CD4-positive, alpha-beta T cell treated with Interleukin-12 subunit alpha and Interleukin-12 subunit beta, for 1 hour (primary cell): Measurements from ENCODE around the gene CD276.
"Not testable (repeated sequence)": the region's sequence is repeated elsewhere in the genome, so short reads cannot be mapped to it uniquely, and the experiment has no call there.

Source experiments
- DNase-seq: peaks from one replicate; pipeline ENCODE4 v3.0.0-alpha.2; 2020

Gene CD276

DNA sequence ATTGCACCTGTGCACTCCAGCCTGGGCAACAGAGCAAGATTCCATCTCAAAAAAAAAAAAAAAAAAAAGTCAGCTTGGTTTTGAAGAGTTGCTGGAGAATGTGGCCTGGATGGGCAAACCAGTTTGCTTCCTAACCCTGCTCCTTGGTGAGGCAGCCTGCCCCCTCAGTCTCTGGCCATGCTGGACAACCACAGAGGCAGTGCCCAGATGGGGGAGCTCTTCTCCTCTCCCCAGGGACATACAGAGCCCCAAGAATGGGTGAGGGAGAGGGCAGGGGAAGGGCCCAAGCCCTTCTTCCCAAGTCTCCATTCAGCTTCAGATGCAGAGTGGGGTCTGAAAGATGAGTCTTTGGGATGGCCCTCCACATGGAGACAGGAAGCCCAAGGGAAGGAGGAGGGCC, 27.9 kb downstream of the CD276 start:
- DNase-seq = no peak

DNA sequence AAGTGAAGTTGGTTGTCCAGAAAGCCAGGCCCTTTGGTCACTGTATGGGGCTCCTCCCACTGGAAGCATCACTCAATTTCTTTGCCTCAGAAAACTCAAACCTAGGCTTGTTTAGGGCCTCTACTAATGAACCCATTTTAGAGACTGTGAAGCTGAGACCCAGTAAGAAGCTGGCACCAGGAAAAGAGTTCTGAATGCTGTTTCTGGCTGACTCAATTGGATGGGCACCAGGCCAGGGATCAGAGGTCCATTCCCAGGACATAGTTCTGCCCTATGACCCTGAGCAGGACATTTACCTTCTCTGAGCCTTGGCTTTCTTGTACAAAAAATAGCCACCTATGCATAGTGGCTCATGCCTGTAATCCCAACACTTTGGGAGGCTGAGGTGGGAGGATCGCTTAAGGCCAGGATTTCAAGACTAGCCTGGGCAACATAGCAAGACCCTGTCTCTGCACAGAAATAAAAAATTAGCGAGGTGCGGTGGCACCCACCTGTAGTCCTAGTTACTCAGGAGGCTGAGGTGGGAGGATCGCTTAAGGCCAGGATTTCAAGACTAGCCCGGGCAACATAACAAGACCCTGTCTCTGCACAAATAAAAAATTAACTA, 30.6 kb downstream of the CD276 start:
- DNase-seq = no peak

DNA sequence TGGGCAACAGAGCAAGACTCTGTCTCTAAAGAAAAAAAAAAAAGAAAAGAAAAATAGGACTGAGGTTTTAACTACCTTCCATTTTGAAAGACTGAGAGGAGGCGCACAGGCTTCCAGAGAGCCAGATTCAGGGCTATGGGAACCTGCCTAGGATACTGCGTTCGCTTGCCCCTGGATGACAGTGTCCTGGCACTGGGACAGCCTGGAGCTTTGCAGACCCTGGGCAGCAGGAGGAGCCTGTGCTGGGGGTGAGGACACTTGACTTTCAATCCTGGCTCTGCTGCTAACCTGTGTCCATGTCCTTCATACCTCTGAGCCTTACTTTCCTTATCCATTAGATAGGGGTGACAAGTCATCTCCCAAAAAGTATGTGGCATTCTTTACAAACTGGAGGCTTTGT, 31.2 kb downstream of the CD276 start:
- DNase-seq = no peak

GRCh38 chr15:73716417-73716816, 32.2 kb downstream of the CD276 start:
- DNase-seq = no peak

- no peak for DNase-seq
These were observed 33.0 kb downstream of the CD276 start for GRCh38 chr15:73717206-73717605.

DNA sequence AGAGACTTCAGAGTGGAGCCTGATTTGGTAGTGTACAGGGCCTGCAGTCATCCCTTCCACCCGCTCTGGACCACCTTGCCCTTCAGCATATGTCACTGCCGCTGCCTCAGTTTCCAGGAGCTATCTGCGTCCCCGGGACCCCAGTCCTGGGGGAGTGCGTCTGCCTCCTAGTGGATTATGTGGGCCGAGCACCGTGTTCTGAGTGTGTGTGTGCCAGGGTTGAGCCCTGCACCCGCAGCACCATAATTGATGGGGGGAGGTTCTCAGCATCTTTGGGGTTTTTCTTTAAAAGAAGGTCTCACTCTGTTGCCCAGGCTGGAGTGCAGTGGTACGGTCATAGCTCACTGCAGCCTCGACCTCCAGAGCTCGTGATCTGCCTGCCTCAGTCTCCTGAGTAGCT, 33.6 kb downstream of the CD276 start:
- no peak for DNase-seq

DNA sequence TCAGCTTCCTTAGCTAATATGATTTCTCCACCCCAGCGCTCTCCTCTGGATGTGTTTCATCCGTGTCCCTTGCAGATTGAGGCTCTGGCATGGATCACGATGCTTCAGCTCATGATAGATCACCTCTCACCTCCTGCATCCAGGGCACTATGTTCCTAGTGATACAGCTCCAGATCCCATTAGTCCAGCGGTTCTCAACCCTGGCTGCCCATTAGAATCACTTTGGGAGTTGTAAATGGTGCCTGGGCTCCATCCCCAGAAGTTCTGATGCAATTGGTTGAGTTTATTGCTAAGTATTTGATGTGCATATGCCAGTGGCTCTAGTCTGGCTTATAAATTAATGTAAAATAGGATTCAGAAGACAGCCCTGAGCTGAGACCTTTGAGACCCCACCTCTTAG, 34.5 kb downstream of the CD276 start:
- no peak for DNase-seq

DNA sequence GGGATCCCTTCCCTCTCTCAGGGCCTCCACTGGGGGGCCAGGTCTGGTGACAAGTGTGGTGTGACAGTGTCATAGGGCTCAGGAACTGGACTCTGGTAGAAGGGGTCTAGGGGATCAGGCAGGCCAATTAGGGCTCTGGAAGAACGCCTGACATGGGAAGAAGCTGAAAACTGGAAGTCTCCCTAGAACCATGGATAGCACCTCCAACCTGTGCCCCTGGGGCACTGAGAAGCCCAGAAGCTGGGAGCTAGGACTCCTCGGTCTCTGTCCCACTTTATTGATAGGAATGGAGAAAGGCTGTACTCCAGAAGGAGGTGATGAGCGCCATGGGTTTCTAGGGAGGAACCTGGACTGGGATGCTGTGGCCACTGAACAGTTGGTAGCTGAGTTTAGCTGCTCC, 38.2 kb downstream of the CD276 start:
- DNase-seq = no peak

- DNase-seq = no peak
These were observed 39.0 kb downstream of the CD276 start for GRCh38 chr15:73723191-73723590.

DNA sequence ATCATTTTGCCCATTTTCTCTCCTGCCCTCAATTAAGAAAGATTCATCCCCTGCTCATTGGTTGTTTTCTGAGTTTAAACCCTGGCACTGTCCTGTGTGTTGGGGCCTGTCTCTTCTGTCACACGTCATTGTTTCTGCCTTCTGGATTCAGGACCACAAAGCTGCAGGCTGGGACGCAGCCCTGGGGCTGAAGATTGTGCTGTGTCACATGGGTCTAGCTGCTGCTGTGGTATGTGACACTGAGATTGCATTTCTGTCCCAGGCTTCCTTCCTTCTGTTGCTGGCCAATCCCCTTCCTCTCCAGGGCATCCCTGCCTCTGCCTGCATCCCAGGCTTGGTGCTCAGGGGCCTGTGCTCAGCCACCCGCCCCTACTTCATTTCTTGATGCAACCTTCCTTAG, 40.0 kb downstream of the CD276 start:
- no peak for DNase-seq

- DNase-seq = no peak
These were observed 43.3 kb downstream of the CD276 start for GRCh38 chr15:73727330-73727976.

GRCh38 chr15:73732051-73732450, 47.9 kb downstream of the CD276 start:
- DNase-seq = not testable (repeated sequence)

GRCh38 chr15:73732930-73733329, 48.7 kb downstream of the CD276 start:
- DNase-seq = no peak

- no peak for DNase-seq
These were observed 53.4 kb downstream of the CD276 start for GRCh38 chr15:73737535-73737934.

DNA sequence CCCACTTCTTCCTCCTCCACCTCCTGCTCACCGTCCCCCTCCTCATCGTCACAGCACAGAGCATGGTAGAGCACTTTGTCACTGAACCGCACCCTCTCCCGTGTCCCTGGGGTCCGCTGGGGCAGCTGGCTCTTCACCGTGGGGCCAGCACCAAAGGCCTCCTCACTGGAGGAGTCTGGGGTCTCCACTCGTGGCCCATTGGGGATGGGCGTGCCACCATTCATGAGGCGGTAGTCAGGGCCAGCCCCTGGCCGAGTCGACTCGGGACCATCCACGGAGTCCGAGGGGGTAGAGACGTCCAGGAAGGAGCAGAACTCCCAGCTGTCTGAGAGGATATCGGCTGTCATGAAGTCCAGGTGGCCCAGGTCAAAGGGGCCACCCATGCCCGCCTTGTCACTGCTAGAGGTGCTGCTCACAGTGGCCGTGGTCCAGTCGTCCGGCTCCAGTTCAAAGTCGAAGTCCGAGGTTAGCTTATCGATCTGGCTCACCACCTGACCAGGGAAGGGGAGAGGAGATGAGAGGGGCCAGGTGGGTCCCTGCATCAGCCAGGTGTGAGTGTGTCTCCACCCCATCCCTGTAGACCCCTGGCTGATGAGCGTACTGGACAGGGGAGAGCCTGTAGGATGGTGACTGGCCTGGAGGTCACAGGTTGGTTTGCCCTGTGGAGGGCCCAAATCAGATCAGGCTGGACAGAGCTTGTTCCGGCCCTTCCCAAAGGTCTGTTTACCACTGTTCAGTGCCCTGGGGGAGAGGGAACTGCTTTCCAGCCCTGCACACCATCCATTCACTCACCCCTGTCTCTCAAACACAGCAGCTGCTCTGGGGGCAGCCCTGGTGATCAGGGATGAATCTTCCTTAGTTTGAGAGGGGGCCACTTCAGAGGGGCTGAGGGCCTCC, 56.2 kb downstream of the CD276 start:
- no peak for DNase-seq

DNA sequence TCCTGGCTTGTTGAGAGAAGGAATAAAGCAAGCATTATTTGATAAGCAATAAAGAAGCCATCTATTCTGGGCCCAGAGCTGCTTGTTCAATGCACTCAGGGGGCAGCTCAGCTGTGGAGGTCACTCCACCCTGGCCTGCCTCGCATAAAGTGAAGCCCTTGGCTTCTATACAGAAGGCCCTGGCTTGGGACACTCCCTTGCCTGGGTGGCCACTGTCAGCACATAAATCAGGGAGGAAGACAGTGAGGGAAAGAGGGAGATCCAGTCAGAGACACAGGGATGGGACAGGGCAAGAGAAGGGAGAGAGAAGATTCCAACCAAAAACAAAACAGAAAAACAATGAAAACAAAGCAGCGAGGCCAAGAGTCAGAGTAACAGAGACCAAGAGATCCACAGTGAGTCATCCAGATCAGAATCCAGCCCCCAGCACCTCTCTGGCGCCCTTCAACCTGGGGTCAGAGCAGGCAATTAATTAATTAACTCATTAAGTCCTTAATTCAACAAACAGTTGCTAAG, 57.2 kb downstream of the CD276 start:
- no peak for DNase-seq

DNA sequence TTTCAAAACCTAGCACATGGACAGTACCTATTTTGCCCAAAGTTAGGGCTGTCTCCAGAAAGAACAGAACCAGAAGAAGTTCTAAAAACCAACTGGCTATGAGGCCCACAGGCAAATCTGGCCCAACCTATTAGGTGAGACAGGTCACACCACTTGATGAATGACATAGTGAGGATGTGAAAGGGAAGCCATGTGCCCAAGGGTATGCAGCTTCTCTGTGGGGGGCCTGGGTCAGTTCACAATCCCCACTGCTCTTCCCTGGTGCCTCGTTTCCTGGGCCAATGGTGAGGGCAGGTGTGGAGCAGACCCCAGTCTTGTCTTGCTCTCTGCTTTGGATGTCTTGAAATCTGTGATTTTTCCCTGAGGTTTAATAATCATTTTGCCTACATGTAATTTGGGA, 60.1 kb downstream of the CD276 start:
- DNase-seq = no peak

DNA sequence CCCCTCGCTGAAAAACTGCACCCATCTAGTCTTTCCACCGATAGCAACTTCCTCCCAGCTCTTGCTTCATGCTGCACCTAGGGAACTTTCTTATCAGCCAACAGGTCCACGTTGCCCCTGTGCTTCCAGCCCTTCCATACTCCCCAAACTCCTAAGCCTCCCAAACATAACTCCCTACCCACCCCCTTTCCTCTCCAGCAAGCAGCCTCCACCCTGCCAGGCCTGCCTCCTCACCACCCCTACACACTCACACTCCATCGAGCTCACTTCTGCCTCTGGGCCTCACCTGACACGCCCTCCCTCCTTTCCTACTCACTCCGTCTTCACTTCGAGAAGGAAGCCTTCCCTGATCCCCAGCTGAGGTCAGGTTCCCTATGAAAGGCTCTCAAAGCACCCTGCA, 60.9 kb downstream of the CD276 start:
- no peak for DNase-seq

DNA sequence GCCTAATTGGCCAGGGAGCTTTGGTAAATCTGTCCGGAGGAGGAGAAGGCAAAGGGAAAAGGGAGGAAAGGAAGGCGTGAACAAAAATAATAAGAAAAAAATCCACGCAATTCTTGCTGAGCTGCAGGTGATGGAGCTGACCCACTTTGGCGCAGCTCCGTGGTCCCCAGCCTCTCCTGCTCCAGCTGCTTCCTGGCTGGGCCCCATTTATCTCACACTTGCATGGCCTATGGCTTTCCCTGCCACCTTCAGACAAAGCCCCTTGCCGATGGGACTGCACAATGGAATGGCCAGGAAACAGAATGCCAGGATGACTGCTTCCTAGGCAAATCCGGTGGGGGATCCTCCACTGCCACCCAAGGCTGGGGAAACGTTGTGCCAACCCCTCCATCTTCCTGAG, 62.1 kb downstream of the CD276 start:
- no peak for DNase-seq

- DNase-seq = no peak
These were observed 62.7 kb downstream of the CD276 start for GRCh38 chr15:73746883-73747282.

GRCh38 chr15:73747847-73748590, 63.8 kb downstream of the CD276 start:
- no peak for DNase-seq

GRCh38 chr15:73748730-73749129, 64.5 kb downstream of the CD276 start:
- no peak for DNase-seq

- no peak for DNase-seq
These were observed 65.3 kb downstream of the CD276 start for GRCh38 chr15:73749533-73749932.
